Stimulated activated CD4-positive, alpha-beta T cell treated with anti-CD3 and anti-CD28 coated beads, Interleukin-2, amount 100 ng/mL, for 24 hours (primary cell): Measurements from ENCODE around the gene CLSTN2.

Experiments used
- DNase-seq, 2 donors: peaks; one replicate each; pipeline ENCODE4 v3.0.0-alpha.2; 2020

The CLSTN2 gene

DNA sequence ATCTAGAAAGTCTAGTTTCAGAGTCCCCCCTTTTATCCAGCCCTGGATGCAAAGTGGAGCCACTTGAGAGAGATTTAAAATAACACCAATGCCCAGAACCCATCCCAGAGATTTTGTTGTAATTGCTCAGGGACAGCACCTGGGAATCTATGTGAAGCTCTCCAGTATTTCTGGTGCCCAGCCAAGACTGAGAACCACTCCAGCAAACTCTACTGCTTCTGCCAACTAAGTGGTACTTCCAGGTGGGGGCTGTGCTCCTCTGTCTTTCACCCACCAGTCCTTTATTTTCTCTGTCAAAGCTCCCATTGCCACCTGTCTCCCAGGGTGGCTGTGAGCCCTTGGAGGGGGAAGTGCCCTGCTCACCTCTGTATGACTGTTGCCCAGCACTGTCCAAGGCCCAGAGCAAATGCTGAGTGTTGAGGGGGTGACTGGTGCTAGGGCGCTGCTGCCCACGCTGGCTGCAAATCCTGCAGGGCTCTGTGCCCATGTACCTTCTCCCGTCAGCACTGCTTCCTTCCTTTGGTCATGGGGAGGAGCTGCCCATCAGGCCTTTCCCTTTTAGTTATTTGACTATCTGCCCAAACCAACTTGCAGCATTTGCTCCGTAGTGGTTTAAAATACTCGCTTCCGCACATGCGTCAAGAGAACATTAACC is 9.4 kb downstream of the CLSTN2 start:
- DNase-seq, result no peak

DNA sequence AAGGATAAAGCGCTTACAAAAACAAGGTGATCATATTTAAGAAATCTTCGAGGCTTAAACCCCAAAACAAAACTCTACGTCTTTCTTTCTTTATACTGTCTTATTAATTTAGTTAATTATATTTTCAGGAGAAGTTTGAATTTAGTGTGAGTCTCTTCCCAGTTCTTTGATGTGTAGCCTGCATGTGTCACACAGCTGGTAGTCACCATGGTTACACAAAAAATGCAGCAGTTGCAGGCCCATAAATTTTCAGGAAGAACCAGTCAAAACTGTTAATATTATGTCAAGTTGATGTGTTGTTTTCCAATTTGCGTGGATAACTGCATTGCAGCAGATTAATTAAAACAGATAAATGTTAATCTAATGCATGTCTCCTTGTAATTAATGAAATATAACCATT is 10.4 kb downstream of the CLSTN2 start:
- no peak for DNase-seq

DNA sequence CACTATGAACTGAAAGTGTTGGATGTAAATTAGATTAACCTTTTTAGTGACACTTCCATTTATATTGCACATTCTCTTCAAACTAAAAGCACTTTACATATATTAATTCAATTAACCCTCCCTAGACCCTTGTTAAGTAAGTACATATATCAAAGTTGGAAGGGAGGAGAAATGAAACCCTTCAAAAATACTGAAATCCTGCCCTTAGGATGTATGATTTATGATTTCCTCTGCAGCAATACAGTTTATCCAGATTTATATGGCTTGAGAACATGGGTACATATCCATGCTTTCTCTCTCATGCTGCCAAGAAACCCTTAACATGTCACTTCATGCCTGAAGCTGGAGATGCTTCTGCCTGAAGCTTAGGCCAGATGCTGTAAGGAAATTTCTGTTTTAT is 11.0 kb downstream of the CLSTN2 start:
- no peak for DNase-seq

DNA sequence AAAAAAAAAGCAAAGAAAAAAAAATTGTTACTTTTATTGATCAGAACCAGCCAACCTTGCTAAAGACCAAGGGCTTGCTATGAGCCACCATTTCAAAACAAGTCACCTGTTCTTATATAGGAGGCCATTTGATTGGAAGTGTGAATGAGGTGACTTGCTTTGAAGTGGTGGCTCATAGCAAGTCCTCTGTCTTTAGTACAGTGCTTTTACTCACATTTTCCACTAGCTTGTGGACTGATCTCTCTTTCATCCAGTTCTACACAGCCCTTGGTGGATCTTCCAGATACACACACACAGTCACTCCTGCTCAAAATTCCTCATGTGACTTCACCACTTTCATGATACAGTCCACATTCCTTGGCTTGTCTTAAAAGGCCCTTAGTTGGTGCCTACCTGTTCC is 13.5 kb downstream of the CLSTN2 start:
- no peak for DNase-seq

DNA sequence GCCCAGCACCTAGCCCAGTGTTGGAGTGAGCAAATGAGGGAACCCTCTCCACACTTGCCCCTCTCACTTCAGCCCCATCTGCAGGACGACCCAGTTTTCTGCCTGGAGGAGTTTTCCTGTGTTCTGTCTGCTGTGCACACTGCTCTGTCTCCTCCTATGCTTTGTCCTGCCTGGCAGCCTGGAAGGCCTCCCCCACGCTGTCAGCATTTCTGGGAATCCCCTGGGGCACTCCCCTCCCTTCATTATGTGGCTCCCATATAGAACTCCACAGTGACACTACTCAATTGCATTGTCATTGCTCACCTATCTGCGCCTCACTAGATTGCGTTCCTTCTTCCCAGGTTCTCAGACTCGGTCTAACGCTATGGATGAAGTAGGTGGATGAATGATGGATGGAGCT is 13.9 kb downstream of the CLSTN2 start:
- DNase-seq, result no peak

DNA sequence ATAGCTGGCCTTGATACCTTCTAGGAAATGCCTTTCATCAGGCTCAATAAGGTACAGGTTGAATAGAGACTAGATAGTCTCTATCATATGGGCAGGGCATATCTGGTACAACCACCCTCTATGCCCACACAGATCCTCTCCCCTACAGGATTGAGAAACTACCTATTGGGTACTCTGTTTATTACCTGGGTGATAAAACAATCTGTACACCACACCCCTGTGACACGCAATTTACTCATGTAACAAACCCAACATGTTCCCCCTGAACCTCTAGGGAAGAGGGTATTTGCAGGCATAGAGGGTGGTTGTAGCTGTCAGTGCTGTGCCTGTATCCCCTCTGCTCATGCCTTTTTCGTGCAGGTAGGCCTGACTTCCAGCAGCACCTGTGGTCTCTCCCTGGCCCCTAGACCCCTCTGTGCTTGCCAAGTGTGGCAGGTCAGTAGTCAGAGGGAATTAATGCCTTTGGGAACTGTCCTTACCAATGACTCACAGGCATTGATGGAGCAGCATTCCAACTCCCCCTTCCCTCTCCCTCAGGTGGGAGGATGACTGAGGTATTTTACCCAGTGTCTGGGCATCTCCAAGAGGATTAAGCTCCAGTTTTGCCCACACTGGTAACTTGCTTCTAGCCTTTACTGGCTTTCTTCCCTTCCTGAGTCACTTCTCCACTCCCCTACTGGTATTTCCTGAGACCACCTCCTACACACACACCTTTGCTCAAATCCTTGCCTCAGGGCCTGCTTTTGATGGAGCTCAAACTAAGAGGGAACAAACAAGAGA is 18.3 kb downstream of the CLSTN2 start:
- DNase-seq, result no peak

DNA sequence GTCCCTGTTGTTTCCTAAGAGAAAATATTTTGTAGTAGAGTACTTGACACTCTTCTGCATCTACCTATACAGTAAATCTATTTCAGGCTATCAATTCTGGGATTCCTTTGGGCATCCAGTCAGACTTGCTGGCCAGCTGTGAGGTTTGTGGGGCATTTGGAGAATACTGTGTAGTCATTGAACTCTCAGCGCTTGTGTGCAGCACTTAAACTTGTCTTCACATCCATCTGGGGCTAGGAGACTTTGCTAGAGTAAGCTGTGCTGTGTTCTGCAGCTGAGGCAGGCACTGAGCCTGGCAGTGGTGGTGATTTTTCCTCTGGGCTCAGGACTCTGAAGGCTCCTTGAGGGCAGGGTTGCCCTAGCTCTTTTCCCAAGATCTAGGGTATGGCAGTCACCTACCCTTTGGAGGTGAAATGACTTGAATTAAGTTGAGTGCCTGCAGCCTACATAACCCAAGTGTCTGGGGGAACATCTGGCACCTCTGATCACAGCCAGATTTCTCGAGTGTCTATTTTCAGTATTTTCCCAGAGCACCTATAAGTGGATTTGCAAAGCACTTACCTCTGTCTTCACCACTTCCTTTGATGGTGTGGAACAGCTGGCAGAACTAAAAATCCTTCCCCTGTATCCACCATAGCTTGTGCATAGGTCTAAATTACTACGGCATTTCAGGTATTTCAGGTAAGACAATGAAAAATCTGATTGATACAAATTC is 19.3 kb downstream of the CLSTN2 start:
- DNase-seq, result no peak

DNA sequence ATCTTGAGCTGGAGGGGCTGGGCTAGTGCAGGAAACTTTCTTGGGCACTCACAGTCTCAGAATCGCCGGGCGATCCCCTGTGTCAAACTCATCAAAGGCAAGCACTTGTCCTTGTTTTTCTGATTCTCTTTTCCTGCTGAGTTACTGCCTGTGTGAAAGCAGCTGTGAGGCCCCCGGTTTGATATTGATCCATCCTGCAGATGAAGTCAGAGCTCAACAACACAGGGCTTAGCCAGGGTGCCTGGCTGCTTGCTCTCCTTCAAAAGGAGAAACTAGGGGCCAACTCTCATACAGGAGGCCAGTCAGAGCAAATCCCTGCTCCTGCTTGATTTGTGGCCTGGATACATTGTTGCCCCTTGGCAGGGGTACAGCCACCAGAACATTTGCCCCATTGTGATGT is 22.9 kb downstream of the CLSTN2 start:
- no peak for DNase-seq

DNA sequence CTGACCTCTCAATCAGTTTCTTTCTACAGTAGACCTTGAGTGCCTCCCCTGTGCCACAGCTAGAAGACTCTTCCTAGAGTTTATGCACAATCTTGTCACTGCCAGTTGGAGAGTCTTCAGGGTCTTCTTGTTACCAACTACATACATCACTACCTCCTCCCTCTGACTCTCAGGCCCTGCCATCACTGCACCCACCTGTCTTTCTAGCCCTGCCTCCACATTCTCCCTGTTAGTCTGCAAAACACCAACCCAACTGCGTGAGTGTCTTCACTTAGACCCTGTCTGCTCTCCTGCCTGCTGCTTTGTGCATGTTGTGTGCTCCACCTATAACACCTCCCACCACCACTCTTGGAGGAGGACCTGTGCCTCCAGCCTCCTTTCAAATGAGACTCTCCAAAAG is 34.4 kb downstream of the CLSTN2 start:
- DNase-seq, result no peak

DNA sequence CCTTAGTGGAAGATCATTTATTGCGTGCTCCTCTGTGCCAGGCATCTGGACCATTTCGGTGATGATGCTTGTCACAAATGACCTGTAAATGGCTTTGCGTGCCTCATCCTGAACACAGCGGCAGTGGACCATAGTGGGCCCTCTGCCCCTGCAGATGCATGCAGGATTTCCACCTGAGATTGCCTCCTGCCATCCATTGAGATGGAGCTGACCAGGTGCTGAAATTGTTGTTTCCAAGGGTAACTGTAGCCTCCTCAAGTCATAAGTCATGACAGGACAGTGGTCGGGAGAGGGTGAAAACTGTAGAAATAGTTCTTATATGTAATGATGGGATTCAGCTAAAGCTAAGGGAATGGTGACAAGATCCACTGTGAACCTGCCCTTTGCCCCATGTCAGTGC is 35.5 kb downstream of the CLSTN2 start:
- no peak for DNase-seq

DNA sequence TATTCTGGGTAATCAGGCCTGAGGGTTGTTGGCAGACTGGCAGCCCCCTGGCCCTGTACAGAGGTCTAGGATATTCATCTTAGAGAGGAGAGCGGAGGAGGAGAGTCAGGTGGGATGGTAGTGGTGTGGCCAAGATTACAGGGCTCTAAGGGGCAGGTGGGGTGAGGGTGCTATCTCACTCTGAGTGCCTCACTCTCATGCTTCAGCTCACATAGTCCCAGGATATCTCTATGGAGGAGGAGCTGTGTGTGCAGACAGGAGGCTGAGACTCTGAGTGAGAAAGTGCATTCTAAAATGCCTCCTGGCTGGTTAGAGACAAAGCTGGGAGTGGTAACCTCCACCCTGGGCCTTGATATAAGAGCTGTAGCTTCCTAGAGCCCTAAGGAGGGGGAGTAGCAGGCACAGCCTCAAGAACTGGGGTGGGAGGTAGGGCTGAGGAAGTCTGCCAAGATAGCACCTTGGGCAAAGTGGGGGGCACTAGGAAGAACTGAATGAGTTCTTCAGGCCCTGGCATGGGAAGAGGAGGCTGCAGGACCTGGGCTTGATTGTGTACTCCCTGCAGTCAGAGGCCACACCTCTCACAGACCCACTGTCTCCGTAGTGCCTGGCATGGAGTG is 39.9 kb downstream of the CLSTN2 start:
- no peak for DNase-seq

DNA sequence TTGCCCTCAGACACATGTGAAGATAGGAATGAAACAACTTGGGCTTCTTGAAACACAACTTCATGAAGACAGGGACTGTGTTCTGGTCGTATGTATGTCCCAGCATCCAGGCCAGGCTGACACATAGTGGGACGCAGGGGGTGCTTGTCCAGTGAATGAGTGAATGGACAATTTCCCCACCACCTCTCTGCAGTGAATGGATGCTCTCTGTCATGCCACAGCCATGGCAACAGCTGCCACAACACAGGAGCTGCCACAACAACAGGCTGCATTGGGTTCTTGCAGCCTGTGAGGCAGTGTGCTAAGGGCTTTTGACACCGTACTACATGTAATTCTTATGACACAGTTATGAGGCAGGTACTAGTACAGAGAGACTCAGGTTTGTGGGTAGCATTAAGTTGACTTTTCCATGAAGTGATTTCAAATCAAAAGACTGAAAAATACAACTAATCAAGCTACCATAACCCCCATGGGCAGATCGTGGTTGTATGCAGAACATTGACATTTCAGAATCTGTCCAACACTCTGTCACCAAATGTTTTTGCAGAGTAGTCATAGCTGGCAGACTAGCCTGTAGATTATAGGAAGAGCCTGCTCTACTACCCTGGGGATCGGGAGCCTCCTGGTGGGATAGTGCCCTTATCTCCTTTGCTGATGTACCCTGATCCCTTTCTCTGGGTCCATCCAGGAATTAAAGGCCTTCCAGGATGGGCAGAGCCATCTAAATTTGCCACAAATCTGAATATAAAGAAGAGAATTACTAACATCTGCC is 40.8 kb downstream of the CLSTN2 start:
- DNase-seq, result no peak

DNA sequence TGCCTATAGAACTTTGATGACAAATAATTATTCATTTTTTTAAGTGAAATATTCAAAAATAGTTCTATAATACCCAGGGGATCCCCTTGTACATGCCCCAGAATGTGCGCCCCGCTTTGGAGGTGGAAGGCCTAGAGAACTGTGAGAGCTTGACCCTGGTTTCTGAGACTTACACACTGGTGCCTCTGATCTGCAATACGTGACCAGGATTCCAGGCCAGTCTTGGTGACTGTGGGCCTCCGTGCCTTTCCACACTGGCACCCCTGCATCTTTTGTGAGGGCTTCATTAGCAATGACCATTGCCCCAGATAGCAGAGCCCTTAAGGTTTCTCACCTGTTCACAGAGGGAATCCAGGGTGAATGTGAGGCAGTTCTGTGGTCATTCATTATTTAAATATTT is 44.0 kb downstream of the CLSTN2 start:
- DNase-seq, result no peak

DNA sequence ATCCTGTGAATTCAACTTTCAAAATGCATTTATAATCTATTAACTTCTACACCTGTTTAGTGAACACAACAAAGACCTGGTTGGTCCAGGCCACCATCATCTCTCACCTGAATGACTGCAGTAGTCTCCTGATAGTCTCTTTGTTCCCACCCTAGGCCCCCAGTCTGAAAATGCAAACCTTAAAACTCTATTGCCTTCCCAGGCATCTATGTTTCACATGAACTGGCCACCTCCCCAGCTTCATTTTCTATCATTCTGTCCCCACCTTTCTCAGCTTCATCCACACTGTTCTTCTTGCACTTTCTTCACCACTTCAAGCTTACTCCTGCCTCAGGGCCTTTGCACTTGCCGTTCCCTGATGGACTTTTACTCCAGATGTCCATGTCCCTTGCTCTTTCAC is 45.0 kb downstream of the CLSTN2 start:
- no peak for DNase-seq

DNA sequence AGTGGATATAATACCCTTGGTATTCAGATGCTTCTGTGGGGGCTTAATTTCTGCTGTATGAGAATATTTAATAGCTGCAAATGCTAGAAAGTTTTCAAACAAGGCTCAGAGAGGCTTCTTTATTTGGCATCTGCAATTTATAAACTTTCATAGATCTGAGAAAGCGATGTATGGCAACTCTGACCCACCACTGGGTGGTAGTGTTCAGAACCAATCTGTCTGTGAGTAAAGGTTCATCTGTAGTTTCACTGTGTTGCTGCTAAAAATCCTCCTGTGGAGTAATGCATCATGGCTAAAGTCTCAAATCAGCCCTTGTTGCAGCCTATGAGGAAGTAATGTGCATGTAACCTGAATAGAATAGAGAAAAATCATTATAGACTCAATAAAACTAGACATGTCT is 47.4 kb downstream of the CLSTN2 start:
- no peak for DNase-seq

DNA sequence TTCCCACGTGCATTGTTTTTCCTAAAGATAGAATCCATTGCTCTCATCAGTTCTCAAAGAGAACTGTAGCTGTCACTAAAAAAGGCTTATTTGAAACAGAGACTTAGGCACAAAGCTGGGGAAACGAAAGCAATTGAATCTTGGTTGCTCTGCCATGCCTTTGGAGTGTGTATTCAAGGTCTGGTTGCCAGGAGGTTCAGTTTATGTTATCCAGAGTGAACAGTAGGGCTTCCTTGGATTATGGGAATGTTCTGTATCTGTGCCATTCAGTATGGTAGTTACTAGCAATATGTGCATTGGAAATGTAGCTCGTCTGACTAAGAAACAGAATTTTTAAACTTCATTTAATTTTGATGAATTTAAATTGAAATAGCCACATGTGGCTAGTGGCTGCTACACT is 50.6 kb downstream of the CLSTN2 start:
- DNase-seq, result no peak

DNA sequence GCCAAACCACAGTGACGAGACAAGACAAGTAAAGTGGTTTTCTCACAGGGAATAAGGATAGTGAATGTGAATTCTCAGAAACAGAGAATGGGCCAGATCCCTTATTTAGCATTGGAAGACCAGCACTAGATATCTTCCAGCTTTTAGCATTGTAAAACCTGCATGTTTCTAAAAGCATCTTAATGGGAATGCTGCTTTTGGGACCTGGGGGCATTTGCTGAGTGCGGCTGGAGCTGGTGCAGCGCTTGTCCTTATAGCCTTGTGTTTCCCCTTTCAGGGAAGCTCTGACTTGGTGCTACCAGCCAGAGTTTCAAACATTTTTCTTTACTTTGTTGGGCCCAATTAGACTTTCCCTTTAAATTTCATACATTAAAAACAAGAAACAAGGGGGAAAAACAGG is 52.9 kb downstream of the CLSTN2 start:
- DNase-seq, result no peak

DNA sequence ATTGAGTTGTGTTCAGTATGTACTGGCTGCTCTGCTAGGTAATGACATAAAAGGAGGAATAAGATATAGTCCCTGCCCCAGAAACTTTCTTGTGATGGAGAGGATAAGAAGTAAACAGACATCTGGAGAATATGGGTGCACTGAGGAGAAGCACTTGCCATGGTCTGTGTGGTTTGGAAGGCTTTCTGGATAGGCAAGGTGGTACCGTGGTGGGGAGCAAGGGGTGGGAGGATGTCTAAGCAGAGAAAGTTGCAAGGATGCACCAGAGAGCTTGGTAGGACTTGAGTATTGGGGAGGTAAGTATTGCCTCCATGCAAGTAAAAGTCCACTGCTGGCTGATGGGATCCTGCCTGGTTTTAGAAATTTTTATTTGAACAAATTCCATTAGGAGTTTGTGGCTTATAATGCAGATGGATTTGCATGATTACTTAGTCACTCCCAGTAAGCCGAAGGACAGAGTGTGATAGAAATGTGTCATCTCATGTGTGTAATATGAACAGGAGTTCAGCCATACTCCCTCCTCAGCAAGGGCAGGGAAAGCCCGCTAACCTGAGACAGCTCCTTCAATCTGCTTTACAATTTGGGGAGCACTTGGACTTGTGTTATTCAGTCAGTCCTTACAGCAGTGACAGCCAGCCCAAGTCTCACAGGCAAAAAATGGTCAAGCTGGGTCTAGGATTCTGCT is 53.6 kb downstream of the CLSTN2 start:
- DNase-seq, result no peak

DNA sequence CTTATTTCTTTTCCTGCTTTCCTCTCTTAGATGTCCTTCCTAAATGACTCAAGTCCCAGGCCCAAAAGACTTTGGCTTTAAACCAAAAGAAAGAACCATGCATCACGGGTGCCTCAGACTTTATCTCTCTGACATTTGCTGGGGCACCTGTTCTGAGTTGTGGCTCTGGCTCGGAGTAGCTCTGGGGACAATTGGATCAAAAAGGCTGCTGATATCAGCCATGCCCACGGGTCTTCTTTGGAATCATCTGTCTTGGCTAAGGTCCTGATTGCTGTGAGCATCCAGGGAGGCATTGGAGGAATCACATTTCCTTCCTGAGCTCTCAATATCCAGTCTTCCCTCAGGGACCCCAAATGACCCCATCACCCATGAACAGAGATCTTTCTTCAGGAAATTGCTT is 59.9 kb downstream of the CLSTN2 start:
- DNase-seq, result no peak

DNA sequence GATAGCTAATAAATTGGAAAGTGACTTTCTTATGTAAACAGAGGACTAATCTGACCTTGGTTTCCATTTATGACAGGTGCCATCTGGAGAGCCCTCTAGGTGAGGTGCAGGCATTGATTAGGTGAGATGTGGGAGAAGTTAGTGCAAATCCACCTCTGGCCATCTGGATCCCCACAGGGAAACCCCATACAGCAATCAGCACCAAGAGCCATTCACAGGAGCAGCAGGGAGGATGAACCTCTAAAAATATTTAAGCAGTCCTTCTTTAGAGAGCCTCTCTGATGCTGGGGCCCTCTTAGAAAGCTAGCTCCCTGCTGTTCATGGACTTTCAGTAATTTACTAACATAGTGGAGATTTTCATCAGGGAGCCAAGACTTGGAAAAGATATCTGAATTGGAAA is 69.3 kb downstream of the CLSTN2 start:
- DNase-seq, result no peak

DNA sequence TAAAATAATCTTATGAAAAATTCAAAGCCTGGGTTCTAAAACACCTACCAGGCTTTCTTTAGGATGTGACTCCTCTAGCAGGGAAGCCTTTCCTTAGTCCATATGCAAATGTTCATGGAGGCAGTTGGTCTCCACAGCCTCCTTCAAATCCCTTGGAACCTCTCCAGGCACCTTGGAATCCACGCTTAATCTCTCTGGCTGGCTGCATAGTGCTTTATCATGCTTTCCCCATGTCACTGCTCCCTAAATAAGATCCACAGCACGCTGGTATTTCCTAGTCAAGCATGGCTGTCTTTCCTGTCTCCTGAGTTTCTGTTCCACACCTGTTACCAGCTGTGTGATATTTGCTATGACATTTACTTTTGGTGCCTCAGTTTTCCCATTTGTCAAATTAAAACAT is 71.3 kb downstream of the CLSTN2 start:
- no peak for DNase-seq

DNA sequence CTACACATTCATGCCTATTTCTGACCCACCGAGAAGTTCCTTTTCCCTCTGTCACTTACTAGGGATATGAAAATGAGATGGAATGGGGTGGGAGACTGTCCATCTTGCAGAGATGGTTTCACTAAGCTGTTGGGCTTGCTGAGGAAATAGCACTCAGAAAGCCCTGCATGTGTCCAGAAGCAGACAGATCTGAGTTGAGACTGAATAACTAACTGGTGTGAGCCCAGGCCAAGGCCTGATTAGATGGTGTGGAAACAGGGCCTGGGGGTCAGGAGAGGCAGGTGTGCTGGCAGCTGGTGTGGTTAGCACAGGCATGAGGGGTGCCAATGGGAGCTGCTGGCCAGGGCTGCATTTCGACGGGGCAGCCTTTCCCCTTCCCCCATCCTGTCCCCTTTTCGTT is 72.1 kb downstream of the CLSTN2 start:
- no peak for DNase-seq
